ENCODE results near the gene ZNF124.
A peak's percentile ranks its signal among the peaks of the same experiment; 100 is the strongest.
"Not testable (repeated sequence)": the region's sequence is repeated elsewhere in the genome, so short reads cannot be mapped to it uniquely, and the experiment has no call there.

ZNF124 gene

GRCh38 chr1:247121382-247121781 lies 50.4 kb downstream of the ZNF124 start:
- DNase-seq (ENCODE audit: low spot score) = no peak
- TF ChIP-seq CTCF (IDR thresholded peaks at IDR 0.05; ENCODE audit: borderline replicate concordance, control extremely low read depth, extremely low read depth, insufficient read depth, missing control alignments) = no peak
- in situ Hi-C loops (cut with MboI; ENCODE audit: low sequenced_read_pairs, unreplicated experiment) = no loop called here

GRCh38 chr1:247120408-247120668 lies 51.5 kb downstream of the ZNF124 start:
- DNase-seq (ENCODE audit: low spot score); in situ Hi-C loops (cut with MboI; ENCODE audit: low sequenced_read_pairs, unreplicated experiment): not testable (repeated sequence)

GRCh38 chr1:247119600-247120407 lies 52.0 kb downstream of the ZNF124 start:
- in situ Hi-C loops (cut with MboI; ENCODE audit: low sequenced_read_pairs, unreplicated experiment) = no loop called here

GRCh38 chr1:247118946-247119446 lies 52.8 kb downstream of the ZNF124 start:
- TF ChIP-seq CTCF (IDR thresholded peaks at IDR 0.05; ENCODE audit: borderline replicate concordance, control extremely low read depth, extremely low read depth, insufficient read depth, missing control alignments) = peak; percentile 11
- peak; percentile 56 for DNase-seq (ENCODE audit: low spot score)
- in situ Hi-C loops (cut with MboI; ENCODE audit: low sequenced_read_pairs, unreplicated experiment) = no loop called here

More at GRCh38 chr1:247119600-247120407, 52.0 kb downstream of the ZNF124 start:
- TF ChIP-seq CTCF (IDR thresholded peaks at IDR 0.05; ENCODE audit: borderline replicate concordance, control extremely low read depth, extremely low read depth, insufficient read depth, missing control alignments) = no peak
- peak; percentile 25 for DNase-seq (ENCODE audit: low spot score)

GRCh38 chr1:247115545-247115944 lies 56.3 kb downstream of the ZNF124 start:
- no peak for DNase-seq (ENCODE audit: low spot score)
- in situ Hi-C loops (cut with MboI; ENCODE audit: low sequenced_read_pairs, unreplicated experiment) = no loop called here
- no peak for TF ChIP-seq CTCF (IDR thresholded peaks at IDR 0.05; ENCODE audit: borderline replicate concordance, control extremely low read depth, extremely low read depth, insufficient read depth, missing control alignments)

GRCh38 chr1:247115141-247115510 lies 56.7 kb downstream of the ZNF124 start:
- no peak for TF ChIP-seq CTCF (IDR thresholded peaks at IDR 0.05; ENCODE audit: borderline replicate concordance, control extremely low read depth, extremely low read depth, insufficient read depth, missing control alignments)
- in situ Hi-C loops (cut with MboI; ENCODE audit: low sequenced_read_pairs, unreplicated experiment) = no loop called here
- no peak for DNase-seq (ENCODE audit: low spot score)

GRCh38 chr1:247114351-247115140 lies 57.3 kb downstream of the ZNF124 start:
- DNase-seq (ENCODE audit: low spot score) = no peak
- no peak for TF ChIP-seq CTCF (IDR thresholded peaks at IDR 0.05; ENCODE audit: borderline replicate concordance, control extremely low read depth, extremely low read depth, insufficient read depth, missing control alignments)
- in situ Hi-C loops (cut with MboI; ENCODE audit: low sequenced_read_pairs, unreplicated experiment) = no loop called here

Data from GM13976 (cell line).